Aorta (tissue), 5 donors: ENCODE results near the gene RPS4Y1. TPM values are rescaled to one million over a fixed set of nuclear protein-coding genes. Genes with fewer than 3 reads are reported as not detected.

ENCODE experiments used
- ATAC-seq: fragments of 200-7000 bp; cut with Tn5 transposase; one replicate; pipeline ENCODE4 v1.9.1; 2022; ENCODE audit warnings: moderate library complexity; ENCODE audit not compliant: low FRiP score
- DNase-seq, 2 donors: peaks; one replicate each; pipeline ENCODE4 v3.0.0-alpha.2; 2020
- H3K27ac ChIP-seq, 2 donors: one replicate each; pipeline ENCODE4 v1.5.1; 2013; ENCODE audit warnings: low read length in 2 of 2, mild to moderate bottlenecking in 2 of 2, moderate library complexity in 2 of 2, control low read depth in 1 of 2, inconsistent platforms in 1 of 2, low read depth in 1 of 2
- H3K27me3 ChIP-seq, 2 donors: one replicate each; pipeline ENCODE4 v1.6.1; 2013; ENCODE audit warnings: control low read depth in 1 of 2, low read length in 1 of 2, mild to moderate bottlenecking in 1 of 2, moderate library complexity in 1 of 2; ENCODE audit not compliant: insufficient read depth in 2 of 2, control insufficient read depth in 1 of 2
- H3K36me3 ChIP-seq, 2 donors: one replicate each; pipeline ENCODE4 v1.6.1; 2013; ENCODE audit warnings: control low read depth in 1 of 2, low read length in 1 of 2, mild to moderate bottlenecking in 1 of 2; ENCODE audit not compliant: insufficient read depth in 2 of 2, control insufficient read depth in 1 of 2
- H3K4me1 ChIP-seq, 2 donors: one replicate each; pipeline ENCODE4 v1.6.1; 2013; ENCODE audit warnings: low read length in 2 of 2, control low read depth in 1 of 2, mild to moderate bottlenecking in 1 of 2, moderate library complexity in 1 of 2; ENCODE audit not compliant: insufficient read depth in 2 of 2, control insufficient read depth in 1 of 2
- H3K4me3 ChIP-seq, 2 donors: one replicate each; pipeline ENCODE4 v1.5.1; 2013; ENCODE audit warnings: low read length in 2 of 2, control low read depth in 1 of 2, mild to moderate bottlenecking in 1 of 2
- H3K9me3 ChIP-seq: one replicate; pipeline ENCODE4 v1.6.1; 2013; ENCODE audit warnings: mild to moderate bottlenecking, low read length; ENCODE audit not compliant: control insufficient read depth
- WGBS, 2 donors: extraction: QIAGEN DNeasy Blood & Tissue Kit; methylation state at CpG; one replicate each; pipeline ENCODE4 v1.1.7; 2013; 5-methylcytosine and 5-hydroxymethylcytosine counted together
- intact Hi-C, 2 donors: fragments of 100-400 bp; cut with DNase I; formaldehyde crosslinking; loops; one replicate each; pipeline versions ENCODE4 v1.14.2 to v1.15.0; 2022
- polyA plus RNA-seq, 2 donors: library from polyadenylated mRNA; stranded (reverse); fragments of 200-250 nt; gene quantifications; one replicate each; pipeline ENCODE4 v1.2.3, GENCODE V29; 2013
- total RNA-seq, 2 donors: library from RNA; stranded (reverse); fragmentation: NEBNext Ultra II Directional; extraction: Animal tissue kit (Norgen Biotek cat#: 25700); gene quantifications; one replicate each; pipeline ENCODE4 v1.2.1, GENCODE V29; 2021
- donor health status: healthy with polysubstance abuse.
- donor health status: Bipolar disorder and iron deficiency.
- donor health status: DM: no; HTN: no; CAD: no.
- donor health status: DM: no; HTN: no; CAD: no.
- donor health status: DM: yes; HTN: yes; CAD: no.

RPS4Y1 gene
- total and polyA plus RNA-seq, 4 donors: 0.23 to 479 TPM; not detected in 2

- no peaks in the 10 kb centered on the region for H3K27me3 ChIP-seq
- H3K4me1 ChIP-seq: no peaks in the 10 kb centered on the region
- ATAC-seq: no peak
- no peak overlapping the region for H3K4me3 ChIP-seq
- DNase-seq: no peak
- no peak overlapping the region for H3K27ac ChIP-seq
- 75% methylated on average over 1 of the region's 1 CpG; no CpG with 5 or more reads in 1 of the 2 donors for WGBS, 2 donors
- intact Hi-C loops: no loop called here
- H3K9me3 ChIP-seq: no peaks in the 10 kb centered on the region
- H3K36me3 ChIP-seq: no peaks in the 10 kb centered on the region
Observed at GRCh38 chrY:2837932-2838331, 3.5 kb upstream of the RPS4Y1 start.

DNA sequence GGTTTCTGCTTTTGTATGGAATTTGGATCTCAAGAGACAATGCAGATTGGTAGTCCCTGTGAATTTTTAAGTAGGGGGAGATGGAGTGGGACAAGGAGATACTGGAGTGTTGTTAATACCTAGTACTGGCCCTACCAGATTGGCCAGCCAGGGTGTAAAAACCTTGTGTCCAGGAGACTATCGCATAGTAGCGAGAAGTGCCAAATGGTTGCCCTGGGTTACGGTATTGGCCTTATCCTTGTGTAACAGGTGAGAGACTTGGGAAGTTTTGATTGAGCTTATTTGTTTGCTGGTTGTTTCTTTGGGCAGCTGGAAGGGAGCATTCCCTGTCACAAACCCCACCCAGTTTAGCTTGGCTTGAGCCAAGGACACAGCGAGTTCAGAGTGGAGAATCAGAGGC is 5.4 kb downstream of the RPS4Y1 start:
- DNase-seq (no peak), ATAC-seq (no peak)
- H3K27me3 ChIP-seq: no peaks in the 10 kb centered on the region
- no peaks in the 10 kb centered on the region for H3K9me3 ChIP-seq
- H3K4me3 ChIP-seq: no peak overlapping the region
- intact Hi-C loops: no loop called here
- WGBS, 2 donors: 91% methylated on average over 4 of the region's 4 CpGs; no CpG with 5 or more reads in 1 of the 2 donors
- no peaks in the 10 kb centered on the region for H3K4me1 ChIP-seq
- no peak overlapping the region for H3K27ac ChIP-seq
- peaks cover 0 to 17% of the 10 kb centered on the region in 2 donors for H3K36me3 ChIP-seq

DNA sequence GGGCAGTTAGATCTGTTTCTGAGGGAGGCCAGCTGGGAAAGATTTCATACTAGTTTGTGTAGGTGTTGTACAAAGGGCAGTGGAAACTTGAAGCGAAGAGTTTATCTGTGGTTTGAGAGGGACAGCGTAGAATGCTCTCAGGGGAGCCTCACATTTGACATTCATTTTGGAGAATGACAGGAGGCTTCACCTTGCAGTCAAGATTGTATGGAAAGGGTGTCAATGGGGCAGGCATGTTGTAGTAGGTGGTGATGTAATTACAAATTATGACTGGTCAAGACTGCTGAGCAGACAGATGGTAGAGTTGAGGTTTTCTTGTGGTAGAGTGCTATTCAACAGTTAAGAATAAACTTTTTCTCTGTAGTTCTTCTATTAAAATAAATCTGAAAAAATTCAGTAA is 7.0 kb downstream of the RPS4Y1 start:
- ATAC-seq (no peak), DNase-seq (no peak)
- WGBS, 2 donors: 95% methylated on average over 2 of the region's 2 CpGs; no CpG with 5 or more reads in 1 of the 2 donors
- Histone ChIP-seq H3K27ac (no peak overlapping the region), H3K4me3 (no peak overlapping the region), H3K27me3 (no peaks in the 10 kb centered on the region), H3K9me3 (no peaks in the 10 kb centered on the region), H3K36me3 (peaks cover 0 to 16% of the 10 kb centered on the region in 2 donors), H3K4me1 (no peaks in the 10 kb centered on the region)
- intact Hi-C loops: no loop called here

DNA sequence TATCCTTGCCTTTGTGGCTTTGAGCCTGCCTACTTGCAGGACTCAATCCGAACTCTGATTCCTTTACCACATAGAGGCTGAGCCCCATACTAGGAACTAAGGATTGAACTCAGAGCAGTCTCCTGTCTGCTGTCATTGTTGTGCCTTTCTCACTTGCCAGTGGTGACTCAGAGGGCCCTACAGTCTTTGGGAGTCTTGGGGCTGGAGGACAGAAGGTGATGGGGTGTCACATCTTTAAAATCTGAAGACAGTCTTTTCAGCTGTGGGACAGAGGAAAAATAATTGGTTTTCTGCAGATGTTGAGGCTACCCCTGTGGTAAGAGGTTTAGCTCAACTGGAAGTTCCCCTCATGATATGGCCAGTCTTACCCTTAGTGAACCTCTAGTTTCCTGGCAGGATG is 8.0 kb downstream of the RPS4Y1 start:
- H3K9me3 ChIP-seq: no peaks in the 10 kb centered on the region
- intact Hi-C loops: no loop called here
- H3K27me3 ChIP-seq: no peaks in the 10 kb centered on the region
- DNase-seq (no peak), ATAC-seq (no peak)
- no peaks in the 10 kb centered on the region for H3K4me1 ChIP-seq
- no peak overlapping the region for H3K27ac ChIP-seq
- no peak overlapping the region for H3K4me3 ChIP-seq
- 74% methylated on average over 1 of the region's 1 CpG; no CpG with 5 or more reads in 1 of the 2 donors for WGBS, 2 donors
- H3K36me3 ChIP-seq: peaks cover 0 to 12% of the 10 kb centered on the region in 2 donors

DNA sequence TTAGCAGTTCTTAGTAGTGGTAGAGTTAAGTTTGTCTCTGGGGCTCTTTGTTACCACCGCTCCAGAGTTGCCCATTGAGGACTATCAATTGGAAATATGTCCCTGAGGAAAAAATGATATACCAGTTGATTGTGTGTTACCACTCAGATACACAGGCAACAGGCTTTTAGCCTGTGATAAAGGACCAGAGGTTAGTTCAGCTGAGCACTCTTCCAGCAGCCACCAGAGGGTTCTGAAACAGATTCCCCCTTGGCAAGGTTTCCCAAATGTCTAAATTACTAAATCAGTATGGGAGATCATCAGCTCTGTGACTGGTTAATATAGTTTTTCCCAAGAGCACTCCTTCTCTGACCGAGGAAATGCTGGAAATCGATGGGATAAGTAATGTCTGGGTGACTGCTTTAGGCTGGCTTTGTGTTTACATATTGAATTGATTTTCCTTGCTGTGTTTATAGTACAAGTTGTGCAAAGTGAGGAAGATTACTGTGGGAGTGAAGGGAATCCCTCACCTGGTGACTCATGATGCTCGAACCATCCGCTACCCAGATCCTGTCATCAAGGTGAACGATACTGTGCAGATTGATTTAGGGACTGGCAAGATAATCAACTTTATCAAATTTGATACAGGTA is 12.9 kb downstream of the RPS4Y1 start:
- ATAC-seq: no peak
- DNase-seq: no peak
- Histone ChIP-seq H3K27ac (no peak overlapping the region), H3K4me1 (no peaks in the 10 kb centered on the region), H3K27me3 (no peaks in the 10 kb centered on the region), H3K36me3 (peaks cover 0 to 2% of the 10 kb centered on the region in 2 donors), H3K9me3 (no peaks in the 10 kb centered on the region), H3K4me3 (no peak overlapping the region)
- 94% methylated on average over 6 of the region's 6 CpGs; no CpG with 5 or more reads in 1 of the 2 donors for WGBS, 2 donors
- intact Hi-C loops: no loop called here

GRCh38 chrY:2857068-2857467 is 15.7 kb downstream of the RPS4Y1 start:
- no peaks in the 10 kb centered on the region for H3K4me1 ChIP-seq
- H3K36me3 ChIP-seq: no peaks in the 10 kb centered on the region
- no peak overlapping the region for H3K27ac ChIP-seq
- 95% methylated on average over 5 of the region's 5 CpGs; no CpG with 5 or more reads in 1 of the 2 donors for WGBS, 2 donors
- DNase-seq (no peak), ATAC-seq (no peak)
- intact Hi-C loops: no loop called here
- no peak overlapping the region for H3K4me3 ChIP-seq
- no peaks in the 10 kb centered on the region for H3K27me3 ChIP-seq
- no peaks in the 10 kb centered on the region for H3K9me3 ChIP-seq

GRCh38 chrY:2857686-2858085 is 16.3 kb downstream of the RPS4Y1 start:
- Histone ChIP-seq H3K4me1 (no peaks in the 10 kb centered on the region), H3K27ac (no peak overlapping the region), H3K27me3 (no peaks in the 10 kb centered on the region), H3K4me3 (no peak overlapping the region), H3K9me3 (no peaks in the 10 kb centered on the region), H3K36me3 (no peaks in the 10 kb centered on the region)
- 86% methylated on average over 4 of the region's 4 CpGs; no CpG with 5 or more reads in 1 of the 2 donors for WGBS, 2 donors
- ATAC-seq (no peak), DNase-seq (no peak)
- intact Hi-C loops: no loop called here

- Histone ChIP-seq H3K4me3 (no peak overlapping the region), H3K36me3 (no peaks in the 10 kb centered on the region), H3K9me3 (no peaks in the 10 kb centered on the region), H3K27me3 (no peaks in the 10 kb centered on the region), H3K4me1 (no peaks in the 10 kb centered on the region), H3K27ac (no peak overlapping the region)
- DNase-seq (no peak), ATAC-seq (no peak)
- intact Hi-C loops: no loop called here
- 65% methylated on average over 4 of the region's 4 CpGs; no CpG with 5 or more reads in 1 of the 2 donors for WGBS, 2 donors
Observed at GRCh38 chrY:2859782-2860181, 18.4 kb downstream of the RPS4Y1 start.

- Histone ChIP-seq H3K27ac (no peak overlapping the region), H3K9me3 (no peaks in the 10 kb centered on the region), H3K4me1 (no peaks in the 10 kb centered on the region), H3K27me3 (no peaks in the 10 kb centered on the region), H3K36me3 (no peaks in the 10 kb centered on the region), H3K4me3 (no peak overlapping the region)
- ATAC-seq: no peak
- WGBS, 2 donors: 89% methylated on average over 2 of the region's 2 CpGs; no CpG with 5 or more reads in 1 of the 2 donors
- intact Hi-C loops: no loop called here
- DNase-seq: no peak
Observed at GRCh38 chrY:2860511-2860910, 19.1 kb downstream of the RPS4Y1 start.
